GM12865 (cell line): ENCODE data around the gene NUDT8.
"Not testable (repeated sequence)": the region's sequence is repeated elsewhere in the genome, so short reads cannot be mapped to it uniquely, and the experiment has no call there.

Experiments
- DNase-seq: peaks from one replicate; pipeline ENCODE4 v3.0.0; 2010; ENCODE audit warnings: low read depth
- H3K4me3 ChIP-seq: 2 replicates; pipeline ENCODE4 v1.5.1; 2011; ENCODE audit warnings: mild to moderate bottlenecking, low read depth, low read length, control low read depth
- TF ChIP-seq, protein P1 (sequence below): IDR thresholded peaks from 2 replicates; pipeline ENCODE4 v1.5.1; 2011; ENCODE audit warnings: low read length, control low read depth, low read depth, inconsistent platforms; ENCODE audit not compliant: insufficient read depth; ENCODE audit errors: missing control alignments

Gene NUDT8

DNA sequence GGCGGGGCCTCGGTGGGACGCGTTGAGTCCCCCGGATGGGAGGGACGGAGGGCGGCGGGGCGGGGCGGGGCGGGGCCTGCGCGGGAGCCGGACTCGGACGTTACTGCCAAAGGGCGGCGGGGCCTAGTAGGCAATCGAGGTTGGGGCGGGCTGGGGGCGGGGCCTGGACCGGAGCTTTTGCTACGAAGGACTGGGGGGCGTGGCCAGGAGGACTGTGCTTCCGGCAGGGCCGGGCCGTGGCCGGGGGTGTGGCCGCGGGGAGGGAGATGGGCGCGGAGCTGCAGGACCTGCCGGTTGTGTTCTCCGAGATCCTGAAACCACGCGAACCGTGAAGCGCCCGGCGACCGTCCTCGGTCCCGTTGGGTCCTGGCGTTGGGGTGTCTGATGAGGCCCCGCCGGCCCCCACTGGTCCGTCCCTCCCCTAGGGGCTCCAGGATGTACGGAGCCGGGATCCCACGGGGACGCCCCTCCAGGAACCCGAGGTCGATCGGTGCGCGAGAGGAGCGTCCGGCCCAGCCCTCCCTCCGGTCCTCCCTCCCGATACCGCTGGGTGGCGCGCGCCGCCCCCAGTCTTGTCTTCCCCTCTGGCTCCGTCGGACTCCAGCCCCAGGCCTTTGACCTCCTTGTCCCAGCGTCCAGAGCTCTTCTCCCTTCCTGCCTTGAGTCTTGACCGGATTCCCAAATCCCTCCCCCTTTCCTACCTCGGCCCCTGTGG, 648 bp upstream of the NUDT8 start:
- H3K4me3 ChIP-seq = peak overlapping the region; percentile 85
- peak; percentile 99 for DNase-seq

DNA sequence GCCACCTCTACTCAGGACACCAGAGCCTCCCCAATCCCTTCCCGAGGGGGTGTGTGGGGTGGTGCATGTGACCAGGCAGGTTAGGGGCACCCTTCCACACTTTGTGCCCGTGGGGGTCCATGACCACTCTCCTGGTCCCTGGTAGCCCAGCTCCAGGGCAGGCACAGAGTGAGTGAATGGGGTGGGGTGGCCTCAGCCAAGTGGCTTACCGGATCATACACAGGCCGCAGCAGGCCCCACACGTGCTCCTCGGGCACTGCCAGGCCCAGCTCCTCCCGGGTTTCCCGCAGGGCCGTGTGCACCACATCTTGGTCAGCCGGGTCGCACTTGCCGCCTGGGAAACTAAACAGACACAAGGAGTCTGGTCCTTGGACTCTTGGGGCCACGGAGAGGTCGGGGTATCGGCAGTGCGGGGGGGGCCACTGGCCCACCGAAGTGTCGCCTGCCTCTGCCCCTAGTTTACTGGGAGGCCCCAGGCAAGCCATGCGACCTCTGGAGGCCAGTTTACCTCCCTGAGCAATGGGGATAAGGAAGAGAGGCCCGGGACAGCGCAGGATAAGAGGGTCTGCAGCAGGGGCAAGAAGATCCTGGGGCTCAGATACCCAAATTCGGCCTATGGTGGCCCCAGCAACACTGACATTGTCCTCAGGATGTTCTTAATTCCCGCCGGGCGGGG, 889 bp downstream of the NUDT8 start:
- peak overlapping the region; percentile 79 for H3K4me3 ChIP-seq
- TF ChIP-seq, protein P1, sequence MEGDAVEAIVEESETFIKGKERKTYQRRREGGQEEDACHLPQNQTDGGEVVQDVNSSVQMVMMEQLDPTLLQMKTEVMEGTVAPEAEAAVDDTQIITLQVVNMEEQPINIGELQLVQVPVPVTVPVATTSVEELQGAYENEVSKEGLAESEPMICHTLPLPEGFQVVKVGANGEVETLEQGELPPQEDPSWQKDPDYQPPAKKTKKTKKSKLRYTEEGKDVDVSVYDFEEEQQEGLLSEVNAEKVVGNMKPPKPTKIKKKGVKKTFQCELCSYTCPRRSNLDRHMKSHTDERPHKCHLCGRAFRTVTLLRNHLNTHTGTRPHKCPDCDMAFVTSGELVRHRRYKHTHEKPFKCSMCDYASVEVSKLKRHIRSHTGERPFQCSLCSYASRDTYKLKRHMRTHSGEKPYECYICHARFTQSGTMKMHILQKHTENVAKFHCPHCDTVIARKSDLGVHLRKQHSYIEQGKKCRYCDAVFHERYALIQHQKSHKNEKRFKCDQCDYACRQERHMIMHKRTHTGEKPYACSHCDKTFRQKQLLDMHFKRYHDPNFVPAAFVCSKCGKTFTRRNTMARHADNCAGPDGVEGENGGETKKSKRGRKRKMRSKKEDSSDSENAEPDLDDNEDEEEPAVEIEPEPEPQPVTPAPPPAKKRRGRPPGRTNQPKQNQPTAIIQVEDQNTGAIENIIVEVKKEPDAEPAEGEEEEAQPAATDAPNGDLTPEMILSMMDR = no peak
- DNase-seq = no peak

More for the DNA sequence above, 648 bp upstream of the NUDT8 start:
- TF ChIP-seq, protein P1 = peak; percentile 79

DNA sequence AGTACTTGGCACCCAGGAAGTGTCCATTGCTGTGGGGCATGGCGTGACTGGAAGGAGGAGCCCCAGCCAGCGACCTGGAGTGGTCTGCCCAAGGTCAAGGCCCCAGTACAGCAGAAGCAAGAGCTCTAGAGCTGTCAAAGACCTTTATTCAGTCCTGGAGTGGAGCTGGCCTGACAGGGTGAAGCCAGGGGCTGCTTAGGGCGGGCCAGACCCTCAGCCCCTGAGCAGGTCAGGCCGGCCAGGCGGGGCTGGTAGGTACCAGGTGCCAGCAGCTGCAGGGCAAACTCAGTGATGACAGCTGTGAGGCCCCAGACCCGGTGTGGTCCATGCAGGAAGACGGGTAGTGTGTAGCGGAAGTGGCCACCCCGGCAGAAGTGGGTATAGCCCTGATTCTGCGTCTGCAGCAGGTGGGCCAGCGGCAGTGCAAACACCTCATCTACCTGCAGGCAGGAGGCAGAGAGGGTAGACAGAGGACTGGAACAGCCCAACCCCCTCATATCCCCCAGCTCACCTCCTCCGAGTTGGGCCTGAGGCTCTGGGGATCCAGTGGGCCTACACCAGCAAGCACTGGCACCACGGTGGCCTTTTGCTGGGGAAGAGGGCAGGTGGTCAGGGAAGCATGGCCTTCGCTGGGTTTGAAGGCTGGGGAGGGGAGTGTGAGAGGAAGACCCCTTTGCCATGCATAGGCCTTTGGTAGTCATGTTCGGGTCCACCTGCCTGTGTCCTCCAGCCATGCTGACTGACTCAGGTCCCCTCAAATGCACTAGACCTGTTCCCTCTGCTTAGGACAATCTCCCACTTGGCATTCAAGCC, 1.7 kb downstream of the NUDT8 start:
- no peak for DNase-seq
- H3K4me3 ChIP-seq = no peak overlapping the region
- TF ChIP-seq, protein P1 = no peak

DNA sequence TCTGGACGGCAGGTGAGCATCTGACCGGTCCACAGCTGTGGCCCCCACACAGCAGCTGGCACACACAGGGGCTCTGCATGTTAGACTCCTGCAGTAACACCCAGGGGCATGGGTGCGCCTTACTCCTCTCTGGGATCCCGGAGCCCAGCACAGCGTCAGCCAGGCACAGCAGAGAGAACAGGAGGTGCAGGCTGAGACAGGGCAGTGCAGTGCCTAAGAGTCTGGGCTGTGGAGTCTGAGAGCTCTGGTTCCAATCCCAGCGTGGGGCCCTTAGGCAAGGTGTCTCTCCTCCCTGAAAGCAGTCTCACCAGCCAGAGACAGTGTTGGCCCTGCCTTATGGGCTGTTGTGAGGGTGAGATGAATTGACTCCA, 2.3 kb downstream of the NUDT8 start:
- H3K4me3 ChIP-seq = no peak overlapping the region
- TF ChIP-seq, protein P1 = no peak
- DNase-seq = no peak

DNA sequence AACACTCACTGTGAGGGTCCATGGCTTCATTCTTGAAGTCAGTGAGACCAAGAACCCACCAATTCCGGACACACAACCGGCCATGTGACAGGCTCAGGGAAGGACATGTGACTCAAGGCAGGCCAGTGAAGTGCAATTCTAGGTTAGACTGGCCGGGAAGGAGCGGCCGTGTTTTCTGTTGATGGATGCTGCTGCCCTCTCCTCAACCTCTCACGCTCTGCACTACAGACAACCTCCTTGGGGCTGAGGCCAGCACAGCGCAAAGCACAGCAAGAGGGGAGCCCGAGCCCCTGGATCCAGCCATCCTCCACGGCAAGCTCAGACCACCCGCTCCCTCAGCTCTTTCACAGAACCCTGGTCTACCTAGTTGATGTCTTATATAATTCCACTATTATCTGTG, 2.8 kb downstream of the NUDT8 start:
- no peak overlapping the region for H3K4me3 ChIP-seq
- TF ChIP-seq, protein P1 = no peak
- DNase-seq = no peak

DNA sequence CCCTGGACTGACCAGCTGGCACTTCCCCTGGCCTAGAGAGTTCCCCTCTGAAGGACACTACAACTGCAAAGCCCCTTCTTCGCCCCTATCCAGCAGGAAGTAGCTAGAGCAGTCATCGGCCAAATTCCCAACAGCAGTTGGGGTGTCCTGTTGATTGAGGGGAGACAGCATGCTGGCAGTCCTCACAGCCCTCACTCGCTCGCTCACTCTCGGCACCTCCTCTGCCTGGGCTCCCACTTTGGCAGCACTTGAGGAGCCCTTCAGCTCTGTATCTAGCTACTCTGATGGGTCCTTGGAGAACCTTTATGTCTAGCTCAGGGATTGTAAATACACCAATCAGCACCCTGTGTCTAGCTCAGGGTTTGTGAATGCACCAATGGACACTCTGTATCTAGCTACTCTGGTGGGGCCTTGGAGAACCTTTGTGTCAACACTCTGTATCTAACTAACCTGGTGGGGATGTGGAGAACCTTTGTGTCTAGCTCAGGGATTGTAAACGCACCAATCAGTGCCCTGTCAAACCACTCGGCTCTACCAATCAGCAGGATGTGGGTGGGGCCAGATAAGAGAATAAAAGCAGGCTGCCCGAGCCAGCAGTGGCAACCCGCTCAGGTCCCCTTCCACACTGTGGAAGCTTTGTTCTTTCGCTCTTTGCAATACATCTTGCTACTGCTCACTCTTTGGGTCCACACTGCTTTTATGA, 3.5 kb downstream of the NUDT8 start:
- H3K4me3 ChIP-seq, DNase-seq: not testable (repeated sequence)

DNA sequence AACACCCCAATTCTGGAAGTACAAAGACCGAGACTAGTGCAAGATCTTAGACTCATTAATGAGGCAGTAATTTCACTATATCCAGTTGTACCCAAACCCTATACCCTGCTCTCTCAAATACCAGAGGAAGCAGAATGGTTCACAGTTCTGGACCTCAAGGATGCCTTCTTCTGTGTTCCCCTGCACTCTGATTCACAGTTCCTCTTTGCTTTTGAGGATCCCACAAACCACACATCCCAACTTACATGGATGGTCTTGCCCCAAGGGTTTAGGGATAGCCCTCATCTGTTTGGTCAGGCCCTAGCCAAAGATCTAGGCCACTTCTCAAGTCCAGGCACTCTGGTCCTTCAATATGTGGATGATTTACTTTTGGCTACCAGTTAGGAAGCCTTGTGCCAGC, 5.9 kb downstream of the NUDT8 start:
- DNase-seq, H3K4me3 ChIP-seq: not testable (repeated sequence)

DNA sequence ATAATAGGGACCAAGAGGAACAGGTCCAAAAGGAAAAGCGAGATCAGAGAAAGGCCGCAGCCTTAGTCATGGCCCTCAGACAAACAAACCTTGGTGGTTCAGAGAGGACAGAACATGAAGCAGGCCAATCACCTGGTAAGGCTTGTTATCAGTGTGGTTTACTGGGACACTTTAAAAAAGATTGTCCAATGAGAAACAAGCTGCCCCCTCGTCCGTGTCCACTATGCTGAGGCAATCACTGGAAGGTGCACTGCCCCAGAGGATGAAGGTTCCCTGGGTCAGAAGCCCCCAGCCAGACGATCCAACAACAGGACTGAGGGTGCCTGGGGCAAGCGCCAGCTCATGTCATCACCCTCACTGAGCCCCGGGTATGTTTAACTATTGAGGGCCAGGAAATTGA, 6.8 kb downstream of the NUDT8 start:
- not testable (repeated sequence) for H3K4me3 ChIP-seq, DNase-seq

DNA sequence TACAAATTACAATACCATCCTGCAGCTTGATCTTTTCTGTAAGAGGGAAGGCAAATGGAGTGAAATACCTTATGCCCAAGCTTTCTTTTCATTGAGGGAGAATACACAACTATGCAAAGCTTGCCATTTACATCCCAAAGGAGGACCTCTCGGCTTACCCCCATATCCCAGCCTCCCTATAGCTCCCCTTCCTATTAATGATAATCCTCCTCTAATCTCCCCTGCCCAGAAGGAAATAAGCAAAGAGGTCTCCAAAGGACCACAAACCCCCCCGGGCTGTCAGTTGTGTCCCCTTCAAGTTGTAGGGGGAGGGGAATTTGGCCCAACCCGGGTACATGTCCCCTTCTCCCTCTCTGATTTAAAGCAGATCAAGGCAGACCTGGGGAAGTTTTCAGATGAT, 7.8 kb downstream of the NUDT8 start:
- not testable (repeated sequence) for DNase-seq, H3K4me3 ChIP-seq

DNA sequence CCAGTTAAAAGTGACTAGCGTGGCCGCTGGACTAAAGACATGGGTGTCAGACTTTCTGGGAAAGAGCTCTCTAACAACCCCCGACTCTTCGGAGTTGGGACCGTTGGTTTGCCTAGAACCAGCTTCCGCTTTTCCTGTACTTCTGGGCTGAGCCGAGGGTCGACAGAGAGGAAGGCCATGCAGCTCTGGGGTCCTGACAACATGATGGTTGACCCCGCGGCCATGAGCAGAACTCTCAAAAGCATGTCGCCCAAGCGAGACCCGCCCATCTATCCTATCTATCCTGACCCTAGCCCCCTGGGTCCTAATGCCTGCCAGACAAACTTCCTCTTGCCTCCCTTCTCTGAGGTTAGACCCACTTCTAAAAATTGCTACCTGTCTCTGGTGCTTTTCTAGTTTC, 9.1 kb downstream of the NUDT8 start:
- H3K4me3 ChIP-seq, DNase-seq: not testable (repeated sequence)

DNA sequence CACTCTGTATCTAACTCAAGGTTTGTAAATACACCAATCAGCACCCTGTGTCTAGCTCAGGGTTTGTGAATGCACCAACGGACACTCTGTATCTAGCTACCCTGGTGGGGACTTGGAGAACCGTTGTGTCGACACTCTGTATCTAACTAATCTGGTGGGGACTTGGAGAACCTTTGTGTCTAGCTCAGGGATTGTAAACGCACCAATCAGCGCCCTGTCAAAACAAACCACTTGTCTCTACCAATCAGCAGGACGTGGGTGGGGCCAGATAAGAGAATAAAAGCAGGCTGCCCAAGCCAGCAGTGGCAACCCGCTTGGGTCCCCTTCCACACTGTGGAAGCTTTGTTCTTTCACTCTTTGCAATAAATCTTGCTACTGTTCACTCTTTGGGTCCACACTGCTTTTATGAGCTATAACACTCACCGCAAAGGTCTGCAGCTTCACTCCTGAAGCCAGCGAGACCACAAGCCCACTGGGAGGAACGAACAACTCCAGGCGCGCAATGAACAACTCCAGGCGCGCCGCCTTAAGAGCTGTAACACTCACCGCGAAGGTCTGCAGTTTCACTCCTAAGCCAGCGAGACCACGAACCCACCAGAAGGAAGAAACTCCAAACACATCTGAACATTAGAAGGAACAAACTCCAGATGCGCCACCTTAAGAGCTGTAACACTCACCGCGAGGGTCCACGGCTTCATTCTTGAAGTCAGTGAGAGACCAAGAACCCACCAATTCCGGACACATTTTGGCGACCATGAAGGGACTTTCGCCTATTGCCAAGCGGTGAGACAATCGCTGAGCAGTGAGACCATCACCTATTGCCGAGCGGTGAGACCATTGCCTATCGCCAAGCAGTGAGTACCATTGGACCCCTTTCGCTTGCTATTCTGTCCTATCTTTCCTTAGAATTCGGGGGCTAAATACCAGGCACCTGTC, 9.8 kb downstream of the NUDT8 start:
- not testable (repeated sequence) for H3K4me3 ChIP-seq, DNase-seq
